GM12875 (cell line): ENCODE measurements around the gene PTRH2.

Source experiments
- H3K4me3 ChIP-seq: one replicate; pipeline ENCODE4 v1.5.1; 2011; ENCODE audit warnings: low read depth, low read length, control low read depth
- CTCF ChIP-seq: IDR thresholded peaks from 2 replicates; pipeline ENCODE4 v1.5.1; 2011; ENCODE audit warnings: low read depth, mild to moderate bottlenecking, control low read depth, inconsistent platforms, low read length, moderate library complexity, borderline replicate concordance; ENCODE audit not compliant: insufficient read depth

The PTRH2 gene

GRCh38 chr17:59651346-59651745 is 55.9 kb downstream of the PTRH2 start:
- TF ChIP-seq CTCF = no peak
- H3K4me3 ChIP-seq = no peak overlapping the region

GRCh38 chr17:59650642-59651041 is 56.6 kb downstream of the PTRH2 start:
- TF ChIP-seq CTCF = no peak
- H3K4me3 ChIP-seq = no peak overlapping the region

- no peak for TF ChIP-seq CTCF
- H3K4me3 ChIP-seq = no peak overlapping the region
Observed at GRCh38 chr17:59649886-59650285, 57.3 kb downstream of the PTRH2 start.
